Activated CD4-positive, alpha-beta T cell treated with anti-CD3 and anti-CD28 coated beads, Interleukin-2, Interleukin-6, amounts not matched to agents 100 ng/mL and 50 ng/mL, durations not matched to agents 16 hours and 8 hours (primary cell): ENCODE measurements around the gene TBC1D28.
"Not testable (repeated sequence)": the region's sequence is repeated elsewhere in the genome, so short reads cannot be mapped to it uniquely, and the experiment has no call there.

Experiments used
- DNase-seq: peaks from one replicate; pipeline ENCODE4 v3.0.0-alpha.2; 2020

TBC1D28 gene

GRCh38 chr17:18593138-18593537 is 51.1 kb downstream of the TBC1D28 start:
- DNase-seq = not testable (repeated sequence)
